ENCODE measurements around the gene TMCC3.
A peak's percentile ranks its signal among the peaks of the same experiment; 100 is the strongest.

Gene TMCC3

GRCh38 chr12:94670898-94671297 lies 20.5 kb upstream of the TMCC3 start:
- no peak for DNase-seq

DNA sequence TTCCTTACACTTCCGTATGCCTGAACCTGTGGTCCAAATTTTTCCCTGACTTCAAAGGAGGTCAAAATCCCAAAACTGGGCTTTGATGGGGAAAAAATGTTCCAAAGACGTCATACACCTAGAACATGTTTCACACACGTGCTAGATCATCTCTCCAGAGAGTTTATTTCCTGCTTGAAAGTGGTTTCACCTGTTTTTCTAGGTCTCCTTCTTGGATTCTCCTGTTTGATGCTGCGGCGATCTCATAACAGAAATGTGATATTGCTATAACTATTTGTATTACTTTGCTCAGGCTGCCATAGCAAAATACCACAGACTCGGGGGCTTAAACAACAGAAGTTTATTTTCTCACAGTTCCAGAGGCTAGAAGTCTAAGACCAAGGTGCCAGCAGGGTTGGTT lies 19.7 kb upstream of the TMCC3 start:
- DNase-seq = no peak

DNA sequence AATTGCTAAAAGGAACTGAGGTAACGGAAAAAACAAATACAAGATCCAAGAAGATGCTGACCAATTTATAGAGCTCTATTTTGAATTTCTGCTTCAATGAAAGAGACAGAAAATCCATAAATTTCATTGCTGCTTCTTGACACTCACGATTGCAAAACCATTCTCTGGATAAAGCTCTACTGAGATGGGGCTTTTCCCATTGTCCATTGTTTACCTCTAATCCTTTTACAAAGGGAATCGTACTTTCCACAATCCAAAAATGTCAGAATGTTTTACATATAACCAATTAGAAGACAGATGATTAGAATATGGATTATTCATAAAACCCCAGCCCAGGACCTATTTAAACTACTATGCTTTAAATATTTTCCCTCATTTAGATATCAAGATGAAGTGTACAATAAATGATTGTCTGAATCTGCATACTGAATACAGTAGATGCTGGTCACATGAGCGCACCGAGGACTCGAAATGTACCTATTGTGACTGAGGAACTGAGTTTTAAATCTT lies 16.7 kb upstream of the TMCC3 start:
- DNase-seq = no peak

- no peak for DNase-seq
Measured at GRCh38 chr12:94666158-94666557, 15.8 kb upstream of the TMCC3 start.

DNA sequence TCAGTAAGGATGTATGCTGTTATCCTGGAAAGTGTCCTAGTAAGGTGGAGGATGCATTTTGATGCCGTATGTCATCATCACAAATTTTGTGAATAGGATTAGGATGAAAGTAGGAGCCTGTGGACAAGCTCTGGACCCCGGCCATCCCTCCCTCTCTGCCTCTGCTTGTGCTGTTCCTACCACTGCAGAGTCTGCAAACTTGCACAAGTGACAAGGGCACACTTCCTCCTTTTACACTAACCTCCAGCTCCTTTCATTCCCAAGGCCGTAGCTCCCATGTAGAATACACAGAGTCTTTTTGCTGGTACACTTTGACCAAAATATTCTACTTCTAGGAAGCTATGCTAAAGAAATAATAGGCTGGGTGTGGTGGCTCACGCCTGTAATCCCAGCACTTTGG lies 13.3 kb upstream of the TMCC3 start:
- DNase-seq = no peak

- DNase-seq = no peak
Measured at GRCh38 chr12:94663071-94663470, 12.7 kb upstream of the TMCC3 start.

GRCh38 chr12:94660436-94660835 lies 10.1 kb upstream of the TMCC3 start:
- no peak for DNase-seq

DNA sequence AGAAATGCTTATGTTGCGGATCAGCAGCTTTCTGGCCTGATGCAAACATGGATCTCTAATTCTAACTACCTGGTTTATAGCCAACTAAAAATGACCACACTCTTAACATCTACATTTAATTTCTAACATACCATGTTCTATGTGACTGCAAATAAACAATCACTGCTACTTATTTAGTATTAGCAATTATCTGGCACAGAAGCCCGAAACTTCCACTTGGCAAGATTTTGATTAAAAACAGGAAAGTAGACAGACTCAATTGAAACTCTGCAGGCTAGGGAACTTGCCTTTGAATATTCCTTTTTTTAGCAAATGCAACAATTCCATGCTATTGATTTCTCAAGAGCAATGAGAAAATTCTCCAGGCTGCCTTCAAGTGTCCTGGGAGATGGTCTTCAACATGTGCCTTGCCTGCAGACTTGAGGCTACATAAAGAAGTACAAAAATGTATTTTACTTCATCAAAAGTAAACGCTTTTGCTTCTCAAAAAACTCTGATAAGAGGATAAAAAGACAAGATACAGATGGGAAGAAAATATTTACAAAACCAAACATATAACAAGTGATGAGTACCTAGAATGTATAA lies 9.1 kb upstream of the TMCC3 start:
- no peak for DNase-seq

GRCh38 chr12:94658931-94659330 lies 8.6 kb upstream of the TMCC3 start:
- DNase-seq = no peak

DNA sequence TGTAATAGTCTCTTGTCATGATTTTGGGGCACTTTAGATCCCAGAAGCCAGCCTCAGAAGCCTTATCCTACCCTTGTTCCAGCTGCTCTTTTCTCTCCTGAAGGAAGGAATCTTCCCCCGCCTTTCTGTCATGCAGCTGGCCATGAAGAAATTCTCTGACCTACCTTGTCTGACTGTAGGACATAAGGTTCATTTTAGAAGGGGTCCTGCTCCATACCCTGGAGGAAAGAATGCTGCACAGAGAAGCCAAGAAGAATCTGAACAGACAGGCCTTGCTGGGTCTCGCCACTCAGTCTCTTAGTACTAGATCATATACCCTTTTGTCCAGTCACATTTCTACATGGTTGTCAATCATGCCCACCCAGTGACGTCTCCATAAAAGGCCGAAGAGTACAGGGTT lies 6.2 kb upstream of the TMCC3 start:
- no peak for DNase-seq

DNA sequence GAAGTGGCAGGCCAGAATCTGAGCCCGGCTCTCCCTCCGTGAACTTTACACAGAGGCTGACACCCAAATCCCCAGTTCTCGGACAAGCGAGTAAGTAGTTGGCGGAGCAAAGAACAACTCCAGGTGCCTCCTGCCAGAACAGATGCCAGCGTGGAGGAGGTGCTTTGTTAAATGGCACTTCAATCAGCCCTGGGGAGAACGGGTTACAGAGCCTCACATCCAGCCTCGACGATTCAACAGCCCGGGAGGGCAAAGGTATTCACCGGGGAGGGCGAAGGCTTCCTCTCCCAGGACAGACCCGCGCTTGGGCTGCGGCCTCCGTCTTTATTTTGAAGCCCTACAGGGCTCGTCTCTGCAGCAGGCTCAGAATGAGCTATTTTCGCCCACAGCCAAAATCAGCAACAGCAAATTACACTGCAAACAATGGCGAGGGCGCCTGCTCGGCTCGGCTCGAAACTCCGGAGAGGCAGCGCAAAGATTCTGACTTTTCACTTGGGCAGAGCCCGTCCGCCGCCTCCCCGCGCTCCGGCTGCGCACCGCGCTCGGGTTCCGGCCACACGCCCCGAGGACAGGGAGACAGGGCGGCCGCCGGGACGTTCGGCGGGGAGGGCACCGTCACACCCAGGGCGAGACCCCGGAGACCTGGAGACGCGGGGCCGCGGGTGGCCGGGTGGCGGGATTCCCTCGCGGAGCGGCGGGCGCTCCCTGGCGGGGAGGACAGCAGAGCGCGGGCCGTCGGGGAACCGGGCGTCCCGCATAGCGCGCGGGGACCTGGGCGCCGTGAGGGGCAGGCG lies 811 bp downstream of the TMCC3 start:
- DNase-seq = peak; percentile 17

GRCh38 chr12:94648578-94648977 lies 1.8 kb downstream of the TMCC3 start:
- DNase-seq = no peak

DNA sequence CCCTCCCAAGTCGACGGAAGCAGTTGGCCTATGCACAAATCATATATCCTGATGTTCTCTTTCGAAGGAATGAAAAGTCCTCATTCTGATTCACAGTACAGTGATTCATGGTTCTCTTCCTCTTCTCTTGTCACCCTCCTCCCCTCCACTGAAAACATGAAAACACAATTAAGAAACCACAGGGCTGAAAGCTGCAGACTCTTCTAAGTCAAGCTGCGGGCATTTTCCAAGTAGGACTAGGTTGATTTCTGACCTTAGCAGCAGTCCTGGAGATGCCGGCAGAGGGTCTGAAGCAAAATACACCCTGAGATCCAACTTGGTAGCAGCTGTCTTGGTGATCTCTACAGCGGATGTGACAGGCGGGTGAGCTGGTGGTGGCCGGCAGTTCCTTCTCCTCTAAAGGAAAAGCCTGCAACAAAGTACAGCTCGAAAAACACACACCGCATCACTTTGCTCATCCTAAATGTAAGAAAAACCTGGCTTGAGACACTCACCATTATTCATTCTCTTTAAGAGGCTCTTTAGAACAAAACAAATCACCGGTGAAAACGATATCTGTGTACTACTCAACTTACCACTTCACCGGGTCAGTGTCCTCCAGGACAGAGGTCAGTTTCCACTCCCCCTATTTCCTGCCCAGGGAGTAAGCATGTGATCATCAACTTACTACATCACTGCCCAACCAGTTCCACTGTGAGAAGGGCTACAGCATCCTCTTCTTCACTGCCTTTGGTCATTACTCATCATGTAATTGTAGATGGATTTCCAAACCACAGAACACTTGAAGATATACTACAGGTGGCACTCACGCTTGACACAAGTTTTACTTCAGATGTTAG lies 6.0 kb downstream of the TMCC3 start:
- no peak for DNase-seq

DNA sequence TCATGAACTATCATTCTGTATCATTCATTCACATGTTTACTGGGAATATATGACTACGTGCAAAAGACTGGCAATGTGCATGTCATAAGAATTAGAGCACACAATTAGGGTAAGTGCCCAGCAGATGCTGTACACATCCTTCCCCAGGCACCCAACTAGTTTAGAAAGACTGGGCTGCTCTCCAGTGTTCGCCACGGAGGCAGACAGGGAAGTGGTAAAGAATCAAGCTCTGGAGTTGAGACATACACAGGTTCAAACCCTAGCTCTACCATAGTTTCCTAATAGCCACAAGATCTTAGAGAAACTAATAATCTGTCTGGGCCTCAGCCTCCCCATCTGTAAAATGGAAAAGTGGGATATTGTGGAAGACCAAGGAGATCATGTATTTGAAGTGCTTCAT lies 6.8 kb downstream of the TMCC3 start:
- no peak for DNase-seq

GRCh38 chr12:94641283-94641682 lies 9.1 kb downstream of the TMCC3 start:
- no peak for DNase-seq

- DNase-seq = no peak
Measured at GRCh38 chr12:94640134-94640928, 10.0 kb downstream of the TMCC3 start.

- DNase-seq = peak; percentile 85
Measured at GRCh38 chr12:94638521-94638920, 11.8 kb downstream of the TMCC3 start.

DNA sequence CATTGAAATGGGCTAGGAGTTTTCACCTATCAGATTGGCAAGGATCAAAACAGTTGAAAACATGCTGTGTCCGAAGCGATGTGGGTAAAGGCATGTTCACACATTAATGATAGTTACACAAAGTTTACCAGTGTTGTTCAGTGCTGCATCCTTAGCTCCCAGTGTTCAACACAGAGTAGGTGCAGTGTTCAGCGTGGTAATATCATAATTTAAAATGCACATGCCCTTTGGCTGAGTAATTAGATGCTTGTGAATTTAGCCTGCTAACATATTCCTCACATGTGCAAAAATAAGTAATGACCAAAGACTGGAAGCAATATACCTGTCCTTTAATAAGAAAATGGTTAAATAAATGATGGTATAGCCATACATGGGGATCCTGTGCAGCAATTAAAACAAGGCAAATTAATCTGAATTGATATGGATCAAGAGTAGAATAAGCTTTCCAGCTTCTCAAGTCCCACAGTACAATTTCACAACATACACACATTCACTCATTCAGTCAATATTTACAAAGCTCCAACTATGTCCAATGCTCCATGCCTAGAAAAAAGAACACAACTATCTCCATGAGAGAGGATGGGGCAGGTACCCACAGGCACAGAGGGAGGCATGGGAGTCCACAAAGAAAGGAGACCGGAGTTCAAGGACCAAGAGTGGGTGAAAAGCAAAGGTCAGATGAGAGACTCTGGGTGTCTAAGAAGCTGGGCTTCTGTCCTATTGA lies 12.8 kb downstream of the TMCC3 start:
- DNase-seq = no peak

DNA sequence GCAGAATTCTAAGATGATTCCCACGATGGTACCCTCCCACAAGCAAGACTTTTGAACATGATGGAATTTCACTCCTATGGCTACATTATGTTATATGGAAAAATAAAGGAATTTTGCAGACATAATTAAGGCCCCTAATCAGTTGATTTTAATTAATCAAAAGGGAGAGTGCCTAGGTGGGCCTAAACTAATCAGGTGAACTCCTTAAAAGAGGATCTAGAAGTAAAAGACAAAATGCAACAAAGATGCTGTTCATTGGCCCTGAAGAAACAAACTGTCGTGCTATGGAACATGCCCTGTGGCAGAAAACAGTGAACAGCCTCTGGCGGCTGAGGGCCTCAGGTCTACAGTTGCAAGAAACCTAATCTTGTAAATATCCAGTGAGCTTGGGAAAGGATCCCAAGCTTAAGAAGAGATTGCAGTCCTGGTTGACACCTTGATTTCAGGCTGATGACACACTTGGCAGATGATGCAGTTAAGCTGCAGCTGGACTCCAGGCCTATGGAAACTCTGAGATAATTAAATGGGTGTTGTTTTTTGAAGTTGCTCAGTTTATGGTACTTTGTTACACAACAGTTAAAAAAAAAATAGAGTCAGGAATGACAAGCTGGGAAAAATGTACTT lies 13.8 kb downstream of the TMCC3 start:
- DNase-seq = no peak

GRCh38 chr12:94634717-94635116 lies 15.6 kb downstream of the TMCC3 start:
- no peak for DNase-seq

- no peak for DNase-seq
Measured at GRCh38 chr12:94633401-94633800, 17.0 kb downstream of the TMCC3 start.

GRCh38 chr12:94631058-94631457 lies 19.3 kb downstream of the TMCC3 start:
- DNase-seq = no peak
